GM06990 (cell line): ENCODE results near the gene ACTN1.

Experiments
- DNase-seq: peaks from one replicate; pipeline ENCODE4 v3.0.0-alpha.2; 2011; ENCODE audit not compliant: insufficient read length; ENCODE audit errors: extremely low read depth
- H3K27me3 ChIP-seq: replicated peaks from 2 replicates; pipeline ENCODE4 v1.6.0; 2011; ENCODE audit warnings: low read length; ENCODE audit not compliant: control insufficient read depth, insufficient read depth
- H3K36me3 ChIP-seq: 2 replicates; pipeline ENCODE4 v1.5.1; 2011; ENCODE audit warnings: low read length; ENCODE audit not compliant: control insufficient read depth, insufficient read depth
- H3K4me3 ChIP-seq: replicated peaks from 2 replicates; pipeline ENCODE4 v1.5.1; 2011; ENCODE audit warnings: low read depth, mild to moderate bottlenecking, control low read depth, low read length
- TF ChIP-seq, protein P1 (sequence below): IDR thresholded peaks from 2 replicates; pipeline ENCODE4 v1.5.1; 2011; ENCODE audit warnings: low read length, control low read depth, mild to moderate bottlenecking, inconsistent platforms; ENCODE audit not compliant: insufficient read depth, poor library complexity, severe bottlenecking

ACTN1 gene

DNA sequence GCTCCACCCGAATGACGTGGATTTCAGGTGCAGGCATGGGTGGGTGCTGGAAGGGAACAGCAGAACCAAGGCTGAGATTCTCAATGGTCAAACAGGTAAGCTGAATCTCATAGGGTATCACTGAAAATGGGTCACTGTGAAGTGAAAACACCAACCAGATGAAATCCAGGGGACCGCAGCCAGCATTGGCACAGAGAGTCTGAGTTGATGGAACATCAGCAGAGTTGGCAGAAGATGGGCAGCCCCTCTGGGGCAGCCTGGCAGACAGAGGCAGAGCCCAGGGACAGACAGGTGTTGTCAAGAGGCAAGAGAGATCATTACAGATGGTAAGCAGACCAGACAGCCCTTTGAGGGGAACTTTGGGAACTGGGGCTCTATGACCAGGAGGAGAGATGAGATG, 48.0 kb downstream of the ACTN1 start:
- Histone ChIP-seq H3K4me3 (no peak overlapping the region), H3K27me3 (no peaks in the 10 kb centered on the region), H3K36me3 (no peaks in the 10 kb centered on the region)
- TF ChIP-seq, protein P1, sequence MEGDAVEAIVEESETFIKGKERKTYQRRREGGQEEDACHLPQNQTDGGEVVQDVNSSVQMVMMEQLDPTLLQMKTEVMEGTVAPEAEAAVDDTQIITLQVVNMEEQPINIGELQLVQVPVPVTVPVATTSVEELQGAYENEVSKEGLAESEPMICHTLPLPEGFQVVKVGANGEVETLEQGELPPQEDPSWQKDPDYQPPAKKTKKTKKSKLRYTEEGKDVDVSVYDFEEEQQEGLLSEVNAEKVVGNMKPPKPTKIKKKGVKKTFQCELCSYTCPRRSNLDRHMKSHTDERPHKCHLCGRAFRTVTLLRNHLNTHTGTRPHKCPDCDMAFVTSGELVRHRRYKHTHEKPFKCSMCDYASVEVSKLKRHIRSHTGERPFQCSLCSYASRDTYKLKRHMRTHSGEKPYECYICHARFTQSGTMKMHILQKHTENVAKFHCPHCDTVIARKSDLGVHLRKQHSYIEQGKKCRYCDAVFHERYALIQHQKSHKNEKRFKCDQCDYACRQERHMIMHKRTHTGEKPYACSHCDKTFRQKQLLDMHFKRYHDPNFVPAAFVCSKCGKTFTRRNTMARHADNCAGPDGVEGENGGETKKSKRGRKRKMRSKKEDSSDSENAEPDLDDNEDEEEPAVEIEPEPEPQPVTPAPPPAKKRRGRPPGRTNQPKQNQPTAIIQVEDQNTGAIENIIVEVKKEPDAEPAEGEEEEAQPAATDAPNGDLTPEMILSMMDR = no peak
- DNase-seq = no peak

DNA sequence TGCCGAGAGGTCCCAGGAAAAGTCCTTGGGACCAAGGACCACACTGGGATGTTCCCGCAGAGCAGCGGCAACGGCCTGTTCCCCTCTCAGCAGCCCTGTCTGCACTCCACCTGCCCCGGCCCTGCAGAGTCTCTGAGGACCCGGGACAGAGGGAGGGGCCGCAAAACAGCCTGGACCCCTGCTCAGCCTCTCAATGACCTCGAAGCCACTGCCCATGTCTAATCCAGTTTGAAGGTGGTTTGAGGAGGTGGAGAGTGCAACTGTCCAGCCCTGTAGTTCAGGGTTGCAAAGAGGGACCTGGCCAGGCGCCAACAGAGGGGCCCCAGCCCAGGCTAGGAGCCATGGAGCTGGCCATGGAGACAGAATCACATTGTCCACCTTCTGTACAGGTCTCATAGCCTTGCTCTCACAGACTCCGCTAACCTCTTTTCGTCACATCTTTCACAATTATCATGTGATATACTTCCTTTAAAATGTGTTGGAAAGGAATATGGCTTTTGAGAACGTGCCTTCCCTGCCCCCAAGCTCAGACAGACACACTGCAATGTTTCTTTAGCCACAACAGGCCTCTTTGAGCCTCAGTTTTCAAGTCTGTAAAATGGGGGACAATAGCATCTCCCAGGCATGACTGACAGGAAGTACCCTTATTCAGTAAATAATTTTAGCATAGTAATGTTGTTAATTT, 49.3 kb downstream of the ACTN1 start:
- H3K27me3 ChIP-seq = no peaks in the 10 kb centered on the region

DNA sequence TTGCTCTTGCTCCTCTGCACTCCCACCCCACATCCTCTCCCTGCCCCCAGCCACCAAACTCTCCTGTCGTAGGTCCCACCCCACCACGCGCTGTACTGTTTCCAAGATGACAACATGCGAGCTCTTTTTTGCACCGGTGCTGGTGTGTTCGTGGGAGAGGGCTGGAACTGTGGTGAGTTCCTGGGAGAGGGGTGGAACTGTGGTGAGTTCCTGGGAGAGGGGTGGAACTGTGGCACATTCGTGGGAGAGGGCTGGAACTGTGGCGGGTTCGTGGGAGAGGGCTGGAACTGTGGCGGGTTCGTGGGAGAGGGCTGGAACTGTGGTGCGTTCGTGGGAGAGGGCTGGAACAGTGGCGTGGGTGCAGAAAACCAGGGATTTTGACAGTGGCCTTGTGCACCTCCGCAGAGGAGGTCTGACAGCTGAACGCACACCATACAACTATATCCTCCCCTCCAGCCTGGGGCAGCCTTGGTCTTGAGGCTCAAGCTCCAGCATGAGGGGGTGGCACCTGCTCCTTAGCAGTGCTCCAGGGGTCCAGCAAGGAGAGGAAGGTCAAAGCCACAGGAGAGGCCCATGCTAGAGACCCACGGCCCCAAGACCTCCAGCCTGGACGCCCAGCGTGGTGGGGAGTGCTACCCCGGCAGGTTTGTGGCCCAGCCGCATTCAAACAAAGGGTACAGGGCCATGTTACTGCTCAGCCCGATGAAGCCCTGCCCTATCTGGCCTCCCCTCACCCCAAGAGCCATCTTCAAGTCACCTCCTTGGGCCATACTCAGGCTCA, 50.1 kb downstream of the ACTN1 start:
- Histone ChIP-seq H3K4me3 (no peak overlapping the region), H3K27me3 (no peaks in the 10 kb centered on the region), H3K36me3 (no peaks in the 10 kb centered on the region)
- no peak for DNase-seq
- TF ChIP-seq, protein P1 = no peak

More for the DNA sequence above, 49.3 kb downstream of the ACTN1 start:
- no peak overlapping the region for H3K4me3 ChIP-seq
- TF ChIP-seq, protein P1 = no peak
- no peaks in the 10 kb centered on the region for H3K36me3 ChIP-seq
- no peak for DNase-seq

DNA sequence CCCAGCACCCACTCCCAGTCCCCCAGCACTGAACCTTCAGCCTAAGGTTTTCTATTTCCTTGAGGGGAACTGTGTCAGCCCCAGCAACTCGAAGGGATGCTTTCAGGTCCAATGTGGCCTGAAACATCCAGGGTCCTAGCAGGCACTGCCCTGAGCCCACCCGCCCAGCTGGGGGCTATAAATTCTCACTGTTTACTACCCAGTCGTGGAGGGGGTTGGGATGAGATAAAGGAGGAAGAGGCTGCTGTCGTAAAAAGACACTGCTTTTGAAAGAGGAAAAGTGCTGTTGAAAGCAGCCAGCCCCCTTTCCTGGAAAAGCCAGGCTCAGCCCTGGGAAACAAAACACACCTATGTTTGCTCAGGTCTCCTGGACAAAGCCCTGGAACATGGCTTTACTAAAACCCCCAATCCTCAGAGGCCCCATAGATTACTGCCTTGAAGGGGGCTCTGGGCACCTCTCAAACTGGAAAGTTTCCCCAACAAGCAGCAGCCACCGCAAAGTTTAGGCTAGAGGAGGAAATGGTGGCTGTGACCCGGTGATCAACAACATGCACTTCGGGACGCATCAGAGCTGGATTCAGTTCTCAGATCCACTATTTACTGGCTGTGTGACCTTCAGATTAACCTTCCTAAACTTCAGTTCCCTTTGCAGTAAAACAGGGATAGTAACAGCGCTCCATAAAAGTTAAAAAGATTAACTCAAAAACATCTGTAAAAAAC, 51.0 kb downstream of the ACTN1 start:
- Histone ChIP-seq H3K27me3 (no peaks in the 10 kb centered on the region), H3K4me3 (no peak overlapping the region), H3K36me3 (no peaks in the 10 kb centered on the region)
- no peak for DNase-seq
- TF ChIP-seq, protein P1 = no peak

DNA sequence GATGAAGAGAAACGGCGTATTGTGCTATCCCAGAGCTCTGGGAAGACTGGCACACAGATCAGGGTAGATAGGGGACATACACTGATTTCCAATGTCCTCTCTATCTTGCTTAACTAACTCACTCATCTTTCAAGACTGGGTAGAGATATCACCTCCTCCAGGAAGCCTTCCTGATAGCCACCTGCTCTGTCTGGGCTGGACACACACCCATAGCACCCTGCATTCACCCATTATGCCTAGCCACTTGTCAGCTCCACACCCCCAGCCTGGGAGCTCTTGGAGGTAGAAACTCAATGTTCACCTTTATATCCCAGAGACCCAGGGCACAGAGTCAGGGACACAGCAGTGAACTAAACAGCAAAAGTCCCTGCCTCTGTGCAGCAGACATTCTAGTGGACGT, 52.0 kb downstream of the ACTN1 start:
- no peaks in the 10 kb centered on the region for H3K36me3 ChIP-seq

More for the DNA sequence above, 52.0 kb downstream of the ACTN1 start:
- no peak overlapping the region for H3K4me3 ChIP-seq
- no peaks in the 10 kb centered on the region for H3K27me3 ChIP-seq
- TF ChIP-seq, protein P1 = no peak
- no peak for DNase-seq
